ENCODE measurements around the gene ATG16L2. TPM values are rescaled to one million over a fixed set of nuclear protein-coding genes. Genes with fewer than 3 reads are reported as not detected.

ATG16L2 gene
- total RNA-seq, 1 experiment from 2014 or later, result 17.3 TPM

DNA sequence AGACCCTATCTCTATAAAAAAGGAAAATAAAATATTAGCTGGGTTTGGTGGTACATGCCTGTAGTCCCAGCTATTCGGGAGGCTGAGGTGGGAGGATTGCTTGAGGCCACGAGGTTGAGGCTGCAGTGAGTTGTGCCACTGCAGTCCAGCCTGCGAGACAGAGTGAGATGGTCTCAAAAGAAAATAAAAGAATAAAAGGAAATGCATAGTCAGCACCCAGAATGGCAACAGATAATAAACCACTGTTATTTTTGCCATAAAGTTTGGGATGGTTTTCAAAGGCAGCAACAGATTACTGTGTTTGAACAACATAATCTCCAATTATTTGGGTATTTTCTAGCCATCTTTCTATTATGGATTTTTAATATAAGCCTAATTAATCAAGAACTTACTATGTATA lies 61.9 kb downstream of the ATG16L2 start:
- H3K27me3 Mint-ChIP-seq (ENCODE audit: low read depth), result no peaks in the 10 kb centered on the region
- Histone ChIP-seq H4K91ac (ENCODE audit: insufficient read length, low read depth, low read length) (no peak overlapping the region), H3K79me2 (ENCODE audit: insufficient read depth, low read length) (no peaks in the 10 kb centered on the region), H3K23me2 (ENCODE audit: insufficient read length, low read depth, low read length, poor library complexity, severe bottlenecking) (no peaks in the 10 kb centered on the region), H3T11ph (ENCODE audit: low read length) (no peak overlapping the region), H3K4me2 (ENCODE audit: insufficient read depth, insufficient read length, low read length) (no peak overlapping the region), H3K79me1 (ENCODE audit: insufficient read depth, low read depth, low read length, poor library complexity, severe bottlenecking) (no peaks in the 10 kb centered on the region), H2BK5ac (ENCODE audit: insufficient read length, low read length) (no peak overlapping the region), H3K9ac (ENCODE audit: extremely low read depth, insufficient read length, low read length) (no peak overlapping the region), H3K9me3 (ENCODE audit: control insufficient read depth, low read depth, low read length) (no peaks in the 10 kb centered on the region), H2BK120ac (ENCODE audit: low read depth, low read length, poor library complexity, severe bottlenecking) (no peak overlapping the region), H2AFZ (ENCODE audit: low read length) (no peak overlapping the region), H4K8ac (replicated peaks; ENCODE audit: insufficient read length, low read depth, low read length) (no peak overlapping the region), H2BK12ac (ENCODE audit: insufficient read length, low read depth, low read length) (no peak overlapping the region), H2BK20ac (ENCODE audit: low read depth, low read length, poor library complexity, severe bottlenecking) (no peak overlapping the region), H3K18ac (ENCODE audit: insufficient read length, low read depth, low read length) (no peak overlapping the region), H4K5ac (ENCODE audit: insufficient read length, low read depth, low read length) (no peak overlapping the region), H4K20me1 (ENCODE audit: control insufficient read depth, insufficient read depth, insufficient read length) (no peaks in the 10 kb centered on the region), H3K27me3 (ENCODE audit: insufficient read depth, low read length) (no peaks in the 10 kb centered on the region), H2BK15ac (ENCODE audit: low read depth, low read length) (no peak overlapping the region), H3K14ac (ENCODE audit: insufficient read depth, low read length) (no peak overlapping the region), H3K27ac (ENCODE audit: insufficient read length, low read depth, low read length) (no peak overlapping the region), H2AK5ac (ENCODE audit: insufficient read length, low read length) (no peak overlapping the region), H3K23ac (ENCODE audit: insufficient read length, low read depth, low read length) (no peak overlapping the region), H3K56ac (ENCODE audit: insufficient read length, low read depth, low read length) (no peak overlapping the region), H3K4me1 (ENCODE audit: insufficient read depth, low read length) (no peaks in the 10 kb centered on the region), H3K4ac (ENCODE audit: low read depth, low read length) (no peak overlapping the region)
- no peak for DNase-seq
- H3K4me1 Mint-ChIP-seq, result peaks cover 5 to 9% of the 10 kb centered on the region in 2 experiments; a peak in 3 of 4 replicates
- no CpG with 5 or more reads among the region's 3 CpGs for WGBS (ENCODE audit: extremely low coverage, insufficient read length, low lambda C conversion rate)
- no peak overlapping the region for H3K27ac Mint-ChIP-seq
- TF ChIP-seq, protein P1, sequence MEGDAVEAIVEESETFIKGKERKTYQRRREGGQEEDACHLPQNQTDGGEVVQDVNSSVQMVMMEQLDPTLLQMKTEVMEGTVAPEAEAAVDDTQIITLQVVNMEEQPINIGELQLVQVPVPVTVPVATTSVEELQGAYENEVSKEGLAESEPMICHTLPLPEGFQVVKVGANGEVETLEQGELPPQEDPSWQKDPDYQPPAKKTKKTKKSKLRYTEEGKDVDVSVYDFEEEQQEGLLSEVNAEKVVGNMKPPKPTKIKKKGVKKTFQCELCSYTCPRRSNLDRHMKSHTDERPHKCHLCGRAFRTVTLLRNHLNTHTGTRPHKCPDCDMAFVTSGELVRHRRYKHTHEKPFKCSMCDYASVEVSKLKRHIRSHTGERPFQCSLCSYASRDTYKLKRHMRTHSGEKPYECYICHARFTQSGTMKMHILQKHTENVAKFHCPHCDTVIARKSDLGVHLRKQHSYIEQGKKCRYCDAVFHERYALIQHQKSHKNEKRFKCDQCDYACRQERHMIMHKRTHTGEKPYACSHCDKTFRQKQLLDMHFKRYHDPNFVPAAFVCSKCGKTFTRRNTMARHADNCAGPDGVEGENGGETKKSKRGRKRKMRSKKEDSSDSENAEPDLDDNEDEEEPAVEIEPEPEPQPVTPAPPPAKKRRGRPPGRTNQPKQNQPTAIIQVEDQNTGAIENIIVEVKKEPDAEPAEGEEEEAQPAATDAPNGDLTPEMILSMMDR (conservative IDR thresholded peaks at IDR 0.05), result no peak
- H3K4me3 Mint-ChIP-seq, result no peak overlapping the region
- no peaks in the 10 kb centered on the region for H3K36me3 Mint-ChIP-seq (ENCODE audit: insufficient read depth in 1 of 3, low read depth in 3 of 3)
- H3K9me3 Mint-ChIP-seq, result no peaks in the 10 kb centered on the region

Small RNAs within 50 kb of the gene (microRNA-seq; reads per million reads assigned to microRNA genes)
- not detected for gene MIR4692 (ENCODE audit: borderline microRNAs expressed)

Other genes starting within 250 kb of the ATG16L2 start
- gene PDE2A, start 140.0 kb upstream of the ATG16L2 start, total RNA-seq (2021), result 3.4 and 4.3 TPM in 2 replicates
- gene ARAP1, start 62.0 kb upstream of the ATG16L2 start, total RNA-seq (2021), result 59.4 and 63.0 TPM in 2 replicates
- 24.4 and 24.7 TPM in 2 replicates for gene STARD10, start 20.4 kb upstream of the ATG16L2 start, total RNA-seq (2021)